Astrocyte of the cerebellum (primary cell): ENCODE measurements around the gene LRRK1.
A peak's percentile ranks its signal among the peaks of the same experiment; 100 is the strongest.

ENCODE experiments used
- DNase-seq: peaks from one replicate; pipeline ENCODE4 v3.0.0-alpha.2; 2011; ENCODE audit warnings: low read depth
- H3K4me3 ChIP-seq: 2 replicates; pipeline ENCODE4 v1.5.1; 2011; ENCODE audit warnings: mild to moderate bottlenecking, low read depth, low read length, moderate library complexity
- CTCF ChIP-seq: IDR thresholded peaks from 2 replicates; pipeline ENCODE4 v1.5.1; 2012; ENCODE audit warnings: low read length, low read depth, moderate library complexity, mild to moderate bottlenecking; ENCODE audit errors: missing control alignments
- in situ Hi-C: cut with HindIII; loops from 2 replicates; pipeline ENCODE4 v1.10.0; 2017; ENCODE audit warnings: low sequenced_read_pairs

The LRRK1 gene

GRCh38 chr15:101022876-101023275 is 103.7 kb downstream of the LRRK1 start:
- H3K4me3 ChIP-seq = no peak overlapping the region
- TF ChIP-seq CTCF = no peak
- in situ Hi-C loops = no loop called here
- no peak for DNase-seq

- no peak for TF ChIP-seq CTCF
- DNase-seq = no peak
- no peak overlapping the region for H3K4me3 ChIP-seq
- in situ Hi-C loops = no loop called here
Measured at GRCh38 chr15:101023501-101024072, 104.4 kb downstream of the LRRK1 start.

GRCh38 chr15:101024073-101024695 is 105.0 kb downstream of the LRRK1 start:
- in situ Hi-C loops = no loop called here
- peak; percentile 62 for DNase-seq
- no peak for TF ChIP-seq CTCF
- H3K4me3 ChIP-seq = no peak overlapping the region

GRCh38 chr15:101024706-101025500 is 105.7 kb downstream of the LRRK1 start:
- H3K4me3 ChIP-seq = no peak overlapping the region
- TF ChIP-seq CTCF = no peak
- in situ Hi-C loops = loop anchor here (5.0 kb wide), 1 partner anchor 102 kb away; no protein-coding TSS in a partner anchor
- no peak for DNase-seq

GRCh38 chr15:101025501-101025885 is 106.3 kb downstream of the LRRK1 start:
- in situ Hi-C loops = loop anchor here (5.0 kb wide), 1 partner anchor 102 kb away; no protein-coding TSS in a partner anchor
- no peak overlapping the region for H3K4me3 ChIP-seq
- DNase-seq = no peak
- TF ChIP-seq CTCF = no peak

- no peak for TF ChIP-seq CTCF
- DNase-seq = no peak
- in situ Hi-C loops = loop anchor here (5.0 kb wide), 1 partner anchor 101 kb away; no protein-coding TSS in a partner anchor
- no peak overlapping the region for H3K4me3 ChIP-seq
Measured at GRCh38 chr15:101025896-101026631, 106.9 kb downstream of the LRRK1 start.
